GM23338 (cell line): ENCODE results near the gene ULK4. TPM values are rescaled to one million over a fixed set of nuclear protein-coding genes. Genes with fewer than 3 reads are reported as not detected.

Experiments
- ATAC-seq: fragments of 200-7000 bp; cut with Tn5 transposase; 3 replicates; pipeline ENCODE4 v1.9.1; 2020
- DNase-seq: peaks from one replicate; pipeline ENCODE4 v3.0.0-alpha.2; 2015; ENCODE audit warnings: low spot score
- H2AFZ ChIP-seq: fragments of 200-600 bp; sonication (generic); 2 replicates; pipeline ENCODE4 v1.8.0; 2016; ENCODE audit warnings: antibody characterized with exemption, mild to moderate bottlenecking, moderate library complexity
- H3F3A ChIP-seq: fragments of 200-600 bp; sonication (generic); replicated peaks from 2 replicates; pipeline ENCODE4 v1.8.0; 2017; ENCODE audit warnings: antibody characterized with exemption, mixed run types, low read depth
- H3K27ac ChIP-seq: fragments of 200-600 bp; sonication (generic); 2 replicates; pipeline ENCODE4 v1.6.1; 2016; ENCODE audit warnings: low read depth
- H3K27me3 ChIP-seq: fragments of 200-600 bp; sonication (generic); 2 replicates; pipeline ENCODE4 v1.8.0; 2016; ENCODE audit warnings: mild to moderate bottlenecking, mixed run types, moderate library complexity; ENCODE audit not compliant: insufficient read depth
- H3K36me3 ChIP-seq: fragments of 200-600 bp; sonication (generic); 2 replicates; pipeline ENCODE4 v1.8.0; 2016; ENCODE audit warnings: mild to moderate bottlenecking; ENCODE audit not compliant: insufficient read depth
- H3K4me1 ChIP-seq: fragments of 200-600 bp; sonication (generic); 2 replicates; pipeline ENCODE4 v1.8.0; 2016; ENCODE audit warnings: mild to moderate bottlenecking, moderate library complexity; ENCODE audit not compliant: insufficient read depth
- H3K4me2 ChIP-seq: fragments of 200-600 bp; sonication (generic); 2 replicates; pipeline ENCODE4 v1.7.1; 2017; ENCODE audit warnings: mixed run types
- H3K4me3 ChIP-seq: fragments of 200-600 bp; sonication (generic); 2 replicates; pipeline ENCODE4 v1.6.1; 2016; ENCODE audit warnings: mixed run types
- H3K79me2 ChIP-seq: fragments of 200-600 bp; sonication (generic); replicated peaks from 2 replicates; pipeline ENCODE4 v1.8.0; 2017; ENCODE audit warnings: mild to moderate bottlenecking; ENCODE audit not compliant: insufficient read depth
- H3K9me2 ChIP-seq: fragments of 200-600 bp; sonication (generic); 2 replicates; pipeline ENCODE4 v1.8.0; 2017; ENCODE audit not compliant: insufficient read depth
- H4K20me1 ChIP-seq: fragments of 200-600 bp; sonication (generic); replicated peaks from 2 replicates; pipeline ENCODE4 v1.8.0; 2017; ENCODE audit warnings: mild to moderate bottlenecking; ENCODE audit not compliant: insufficient read depth
- H3K27ac Mint-ChIP-seq: 2 replicates; pipeline ENCODE4 v1.8.0; 2020; ENCODE audit warnings: inconsistent platforms, mild to moderate bottlenecking, moderate library complexity, mixed read lengths
- H3K27me3 Mint-ChIP-seq: 3 replicates; pipeline ENCODE4 v1.8.0; 2022; ENCODE audit warnings: low read depth, mild to moderate bottlenecking, moderate library complexity, mixed read lengths, inconsistent platforms; ENCODE audit not compliant: insufficient read depth, poor library complexity
- H3K36me3 Mint-ChIP-seq: 3 replicates; pipeline ENCODE4 v1.8.0; 2021; ENCODE audit warnings: low read depth, mild to moderate bottlenecking, inconsistent platforms, moderate library complexity, mixed read lengths
- H3K4me1 Mint-ChIP-seq: 3 replicates; pipeline ENCODE4 v1.8.0; 2020; ENCODE audit warnings: mild to moderate bottlenecking, inconsistent platforms, mixed read lengths
- H3K4me3 Mint-ChIP-seq: 3 replicates; pipeline ENCODE4 v1.8.0; 2021; ENCODE audit warnings: moderate library complexity, mild to moderate bottlenecking, inconsistent platforms, mixed read lengths
- H3K9me3 Mint-ChIP-seq: 3 replicates; pipeline ENCODE4 v1.8.0; 2020; ENCODE audit warnings: moderate library complexity, mild to moderate bottlenecking, inconsistent platforms, mixed read lengths
- CREB1 ChIP-seq: fragments of 250-450 bp; sonication (Bioruptor Pico); IDR thresholded peaks from 2 replicates; pipeline ENCODE4 v1.5.0; 2020; ENCODE audit warnings: low read depth, mild to moderate bottlenecking, moderate library complexity
- ETS1 ChIP-seq: IDR thresholded peaks from 2 replicates; pipeline ENCODE4 v1.6.1; 2016; ENCODE audit warnings: antibody characterized with exemption
- EZH2 ChIP-seq: fragments of 200-600 bp; sonication (generic); IDR thresholded peaks from one replicate; pipeline ENCODE4 v1.8.0; 2017; ENCODE audit warnings: antibody characterized with exemption, mild to moderate bottlenecking, low read depth; ENCODE audit not compliant: unreplicated experiment
- EZH2phosphoT487 ChIP-seq: fragments of 200-600 bp; sonication (generic); IDR thresholded peaks from one replicate; pipeline ENCODE4 v1.8.1; 2018; ENCODE audit warnings: antibody characterized with exemption; ENCODE audit not compliant: unreplicated experiment
- JUNB ChIP-seq: IDR thresholded peaks from one replicate; pipeline ENCODE4 v1.6.1; 2016; ENCODE audit warnings: antibody characterized with exemption; ENCODE audit not compliant: unreplicated experiment
- NANOG ChIP-seq: IDR thresholded peaks from 2 replicates; pipeline ENCODE4 v1.6.1; 2016; ENCODE audit warnings: antibody characterized with exemption, borderline replicate concordance
- POLR2AphosphoS5 ChIP-seq: IDR thresholded peaks from 2 replicates; pipeline ENCODE4 v1.6.1; 2016; ENCODE audit warnings: antibody characterized with exemption, low read depth
- REST ChIP-seq: IDR thresholded peaks from one replicate; pipeline ENCODE4 v1.6.1; 2018; ENCODE audit warnings: antibody characterized with exemption; ENCODE audit not compliant: unreplicated experiment
- STAT1 ChIP-seq: IDR thresholded peaks from one replicate; pipeline ENCODE4 v1.6.1; 2016; ENCODE audit warnings: antibody characterized with exemption; ENCODE audit not compliant: unreplicated experiment
- ZNF114 ChIP-seq: fragments of 250-450 bp; sonication (Bioruptor Pico); IDR thresholded peaks from 2 replicates; pipeline ENCODE4 v1.5.0; 2020; ENCODE audit warnings: mild to moderate bottlenecking, moderate library complexity
- ZNF331 ChIP-seq: fragments of 250-450 bp; sonication (Bioruptor Pico); IDR thresholded peaks from 2 replicates; pipeline ENCODE4 v1.5.0; 2020; ENCODE audit warnings: low read depth, mild to moderate bottlenecking, moderate library complexity
- ZNF462 ChIP-seq: fragments of 250-450 bp; sonication (Bioruptor Pico); IDR thresholded peaks from 2 replicates; pipeline ENCODE4 v1.5.0; 2020; ENCODE audit warnings: mild to moderate bottlenecking, moderate library complexity
- polyA plus RNA-seq: library from polyadenylated mRNA; unstranded; fragments of >200 nt; fragmentation: Nextera tagmentation; extraction: Ambion mirVana; gene quantifications from 2 replicates; pipeline ENCODE4 v1.2.1, GENCODE V29; 2016
- total RNA-seq: library from RNA; depleted of rRNA; stranded (reverse); fragments of >200 nt; shearing (Covaris generic); gene quantifications from 2 replicates; pipeline ENCODE4 v1.2.3, GENCODE V29; 2014
- TF ChIP-seq, protein P1 (sequence below), 2 experiments: fragments of 200-600 bp in 1 of 2; sonication (generic) in 1 of 2; conservative IDR thresholded peaks; 2 replicates each; pipeline versions ENCODE4 v1.5.1 to v1.6.1; 2016 to 2017; ENCODE audit warnings: antibody characterized with exemption in 2 of 2, low read depth in 2 of 2, mild to moderate bottlenecking in 2 of 2, moderate library complexity in 1 of 2

Gene ULK4
- total and polyA plus RNA-seq, 2 experiments from 2014 or later, result 20.8 to 41.4 TPM

- 0 out of 3 replicates have a peak overlapping the region, but pooled peaks have one; percentile 15 for H3K4me3 Mint-ChIP-seq
- H3K9me3 Mint-ChIP-seq, result no peaks in the 10 kb centered on the region
- no peak overlapping the region for H3K27ac ChIP-seq
Observed at GRCh38 chr3:41204369-41204768, 757.5 kb downstream of the ULK4 start.

More at GRCh38 chr3:41204369-41204768, 757.5 kb downstream of the ULK4 start:
- Histone ChIP-seq H3K4me3 (peak overlapping the region; percentile 92; the same call in 1 of the 2 replicates), H3K36me3 (no peaks in the 10 kb centered on the region), H3K27me3 (no peaks in the 10 kb centered on the region), H3K4me2 (peak overlapping the region; percentile 83), H2AFZ (no peak overlapping the region), H3K4me1 (peaks cover 76% of the 10 kb centered on the region), H3F3A (no peaks in the 10 kb centered on the region), H3K9me2 (no peaks in the 10 kb centered on the region), H4K20me1 (peaks cover 81% of the 10 kb centered on the region), H3K79me2 (peaks cover 94% of the 10 kb centered on the region)
- ATAC-seq, result no peak
- peaks cover 6% of the 10 kb centered on the region for H3K27me3 Mint-ChIP-seq
- peaks cover 71% of the 10 kb centered on the region for H3K4me1 Mint-ChIP-seq
- DNase-seq, result no peak
- peaks cover 18% of the 10 kb centered on the region for H3K36me3 Mint-ChIP-seq
- TF ChIP-seq STAT1, result no peak
- no peak for TF ChIP-seq REST
- TF ChIP-seq, protein P1, sequence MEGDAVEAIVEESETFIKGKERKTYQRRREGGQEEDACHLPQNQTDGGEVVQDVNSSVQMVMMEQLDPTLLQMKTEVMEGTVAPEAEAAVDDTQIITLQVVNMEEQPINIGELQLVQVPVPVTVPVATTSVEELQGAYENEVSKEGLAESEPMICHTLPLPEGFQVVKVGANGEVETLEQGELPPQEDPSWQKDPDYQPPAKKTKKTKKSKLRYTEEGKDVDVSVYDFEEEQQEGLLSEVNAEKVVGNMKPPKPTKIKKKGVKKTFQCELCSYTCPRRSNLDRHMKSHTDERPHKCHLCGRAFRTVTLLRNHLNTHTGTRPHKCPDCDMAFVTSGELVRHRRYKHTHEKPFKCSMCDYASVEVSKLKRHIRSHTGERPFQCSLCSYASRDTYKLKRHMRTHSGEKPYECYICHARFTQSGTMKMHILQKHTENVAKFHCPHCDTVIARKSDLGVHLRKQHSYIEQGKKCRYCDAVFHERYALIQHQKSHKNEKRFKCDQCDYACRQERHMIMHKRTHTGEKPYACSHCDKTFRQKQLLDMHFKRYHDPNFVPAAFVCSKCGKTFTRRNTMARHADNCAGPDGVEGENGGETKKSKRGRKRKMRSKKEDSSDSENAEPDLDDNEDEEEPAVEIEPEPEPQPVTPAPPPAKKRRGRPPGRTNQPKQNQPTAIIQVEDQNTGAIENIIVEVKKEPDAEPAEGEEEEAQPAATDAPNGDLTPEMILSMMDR (conservative IDR thresholded peaks at IDR 0.05; ENCODE audit: low read depth in 2 of 2), result no peak
- no peak for TF ChIP-seq CREB1 (CRISPR knock-in tag)
- no peak for TF ChIP-seq ZNF331 (CRISPR knock-in tag)
- no peak for TF ChIP-seq JUNB
- TF ChIP-seq ZNF462, result no peak
- TF ChIP-seq ETS1, result no peak
- TF ChIP-seq POLR2AphosphoS5, result no peak
- TF ChIP-seq NANOG, result no peak
- TF ChIP-seq EZH2phosphoT487, result no peak
- TF ChIP-seq ZNF114, result no peak
- no peak for TF ChIP-seq EZH2
- H3K27ac Mint-ChIP-seq, result no peak overlapping the region
